CD4-positive, alpha-beta T cell (primary cell): Measurements from ENCODE around the gene APOC1. TPM values are rescaled to one million over a fixed set of nuclear protein-coding genes. Genes with fewer than 3 reads are reported as not detected.

Experiments used
- ATAC-seq: fragments of 200-7000 bp; cut with Tn5 transposase; one replicate; pipeline ENCODE4 v1.10.0; 2022; ENCODE audit warnings: mild to moderate bottlenecking; ENCODE audit not compliant: poor library complexity
- CTCF ChIA-PET: fragments of 350-600 bp; sonication (Branson Sonifier 250); formaldehyde crosslinking; loops from one replicate; lab custom pipeline; 2021; ENCODE audit warnings: antibody characterized with exemption, inconsistent platforms; lab: Charles Lee
- POLR2A ChIA-PET: fragments of 350-600 bp; sonication (Branson Sonifier 250); formaldehyde crosslinking; loops from one replicate; lab custom pipeline; 2021; ENCODE audit warnings: antibody characterized with exemption, inconsistent platforms; lab: Charles Lee
- DNase-seq, 14 experiments: peaks; one replicate each; pipeline ENCODE4 v3.0.0-alpha.2; 2013 to 2020; ENCODE audit warnings: mixed read lengths in 2 of 14
- H3K27ac ChIP-seq, 2 donors: one replicate each; pipeline versions ENCODE4 v1.5.1 to v1.7.0; 2013; ENCODE audit warnings: low read length in 2 of 2, low read depth in 1 of 2, mild to moderate bottlenecking in 1 of 2
- H3K27me3 ChIP-seq, 2 experiments: 1 replicate in 1 of 2; 2 replicates in 1 of 2; pipeline versions ENCODE4 v1.6.1 to v1.7.0; 2013; ENCODE audit warnings: low read length in 2 of 2, control low read depth in 1 of 2, mild to moderate bottlenecking in 1 of 2, moderate library complexity in 1 of 2; ENCODE audit not compliant: insufficient read depth in 2 of 2, control insufficient read depth in 1 of 2
- H3K36me3 ChIP-seq: one replicate; pipeline ENCODE4 v1.6.1; 2013; ENCODE audit warnings: low read length, control low read depth; ENCODE audit not compliant: insufficient read depth
- H3K4me1 ChIP-seq: one replicate; pipeline ENCODE4 v1.6.1; 2013; ENCODE audit warnings: low read length, control low read depth; ENCODE audit not compliant: insufficient read depth
- H3K4me3 ChIP-seq: one replicate; pipeline ENCODE4 v1.5.1; 2013; ENCODE audit warnings: mild to moderate bottlenecking, low read length, moderate library complexity
- H3K9me3 ChIP-seq, 2 experiments: 1 replicate in 1 of 2; 2 replicates in 1 of 2; pipeline versions ENCODE4 v1.6.1 to v1.7.0; 2013; ENCODE audit warnings: low read length in 2 of 2, mild to moderate bottlenecking in 2 of 2, control low read depth in 1 of 2, moderate library complexity in 1 of 2; ENCODE audit not compliant: control insufficient read depth in 1 of 2, insufficient read depth in 1 of 2
- H3K27ac Mint-ChIP-seq: one replicate; pipeline ENCODE4 v1.8.0; 2020; ENCODE audit warnings: mixed read lengths
- H3K27me3 Mint-ChIP-seq: one replicate; pipeline ENCODE4 v1.8.0; 2021; ENCODE audit warnings: mixed read lengths
- H3K36me3 Mint-ChIP-seq: one replicate; pipeline ENCODE4 v1.8.0; 2021; ENCODE audit warnings: low read depth, mixed read lengths
- H3K4me1 Mint-ChIP-seq: one replicate; pipeline ENCODE4 v1.8.0; 2021; ENCODE audit warnings: low read depth, mixed read lengths
- H3K4me3 Mint-ChIP-seq: one replicate; pipeline ENCODE4 v1.8.0; 2020; ENCODE audit warnings: mild to moderate bottlenecking, mixed read lengths
- H3K9me3 Mint-ChIP-seq: one replicate; pipeline ENCODE4 v1.8.0; 2020; ENCODE audit warnings: mixed read lengths
- CTCF ChIP-seq: fragments of 200-600 bp; IDR thresholded peaks from one replicate; pipeline ENCODE4 v1.8.0; 2022; ENCODE audit warnings: antibody characterized with exemption, mild to moderate bottlenecking
- intact Hi-C, 2 experiments: fragments of 100-400 bp; cut with DNase I in 1 of 2; cut with micrococcal nuclease in 1 of 2; formaldehyde crosslinking; loops; one replicate each; pipeline versions ENCODE4 v1.15.1 to v1.9.0; 2023 to 2025; cut with DNase I, micrococcal nuclease
- total RNA-seq, 174 experiments: library from RNA in 2 of 174; stranded (reverse) in 2 of 174; gene quantifications; one replicate each; pipeline ENCODE4 v1.2.3 and lab custom pipeline; 2021 to 2026

Gene APOC1
- total RNA-seq, 2 experiments from 2014 or later = not detected

DNA sequence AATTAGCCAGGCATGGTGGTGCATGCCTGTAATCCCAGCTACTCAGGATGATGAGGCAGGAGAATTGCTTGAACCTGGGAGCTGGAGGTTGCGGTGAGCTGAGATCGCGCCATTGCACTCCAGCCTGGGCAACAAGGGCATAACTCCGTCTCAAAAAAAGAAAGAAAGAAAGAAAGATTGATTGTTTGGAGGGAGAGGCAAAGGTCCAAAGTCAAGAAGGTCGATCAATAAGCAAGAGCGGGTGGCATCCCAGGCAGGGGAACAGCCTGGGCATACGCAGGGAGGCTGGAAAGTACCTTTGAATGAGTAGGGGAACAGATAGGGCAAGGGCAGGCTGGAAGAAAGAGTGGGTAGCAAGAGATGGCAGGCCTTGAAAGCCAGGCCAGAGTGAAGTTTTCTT, 15.7 kb downstream of the APOC1 start:
- no peak overlapping the region for H3K4me3 Mint-ChIP-seq
- Histone ChIP-seq H3K27me3 (peaks cover 11 to 15% of the 10 kb centered on the region in 2 experiments), H3K4me3 (no peak overlapping the region), H3K36me3 (no peaks in the 10 kb centered on the region), H3K4me1 (peaks cover 8% of the 10 kb centered on the region), H3K27ac (no peak overlapping the region), H3K9me3 (no peaks in the 10 kb centered on the region)
- no peak for DNase-seq
- intact Hi-C loops = no loop called here
- no peak for ATAC-seq
- no peak for TF ChIP-seq CTCF
- H3K9me3 Mint-ChIP-seq = no peaks in the 10 kb centered on the region
- peaks cover 3% of the 10 kb centered on the region for H3K4me1 Mint-ChIP-seq
- peaks cover 20% of the 10 kb centered on the region for H3K27me3 Mint-ChIP-seq
- ChIA-PET CTCF (no interaction called here), POLR2A (no interaction called here)
- H3K36me3 Mint-ChIP-seq = no peaks in the 10 kb centered on the region
- no peak overlapping the region for H3K27ac Mint-ChIP-seq

DNA sequence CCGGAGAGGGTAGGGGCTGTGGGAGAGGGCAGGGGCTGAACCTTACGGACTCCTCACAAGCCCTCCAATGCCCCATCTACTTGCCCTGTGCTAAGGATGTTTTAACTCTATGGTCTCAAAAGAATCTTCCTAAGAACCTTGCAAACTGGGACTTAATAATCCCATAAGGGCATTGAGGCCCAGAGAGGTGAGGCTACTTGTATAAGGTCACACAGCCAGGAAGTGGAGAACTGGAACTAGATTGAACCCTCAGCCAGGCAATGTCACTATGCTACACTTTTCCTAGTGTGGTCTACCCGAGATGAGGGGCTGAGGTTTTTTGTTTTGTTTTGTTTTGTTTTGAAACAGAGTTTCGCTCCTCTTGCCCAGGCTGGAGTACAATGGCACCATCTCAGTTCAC, 17.1 kb downstream of the APOC1 start:
- H3K27ac ChIP-seq = no peak overlapping the region
- no peaks in the 10 kb centered on the region for H3K9me3 Mint-ChIP-seq
- ATAC-seq (no peak), DNase-seq (no peak)
- H3K4me3 Mint-ChIP-seq = no peak overlapping the region
- peaks cover 7% of the 10 kb centered on the region for H3K27me3 Mint-ChIP-seq
- intact Hi-C loops = no loop called here
- H3K4me1 Mint-ChIP-seq = peaks cover 3% of the 10 kb centered on the region
- no peak overlapping the region for H3K27ac Mint-ChIP-seq
- ChIA-PET CTCF (no interaction called here), POLR2A (no interaction called here)
- no peaks in the 10 kb centered on the region for H3K36me3 ChIP-seq
- H3K27me3 ChIP-seq = peaks cover 8 to 10% of the 10 kb centered on the region in 2 experiments
- no peak for TF ChIP-seq CTCF
- no peak overlapping the region for H3K4me3 ChIP-seq
- H3K9me3 ChIP-seq = no peaks in the 10 kb centered on the region
- H3K4me1 ChIP-seq = peaks cover 8% of the 10 kb centered on the region
- no peaks in the 10 kb centered on the region for H3K36me3 Mint-ChIP-seq

GRCh38 chr19:44939668-44940067, 25.3 kb downstream of the APOC1 start:
- POLR2A ChIA-PET = no interaction called here
- Mint-ChIP-seq H3K4me3 (no peak overlapping the region), H3K9me3 (no peaks in the 10 kb centered on the region), H3K4me1 (no peaks in the 10 kb centered on the region), H3K36me3 (no peaks in the 10 kb centered on the region), H3K27me3 (no peaks in the 10 kb centered on the region), H3K27ac (no peak overlapping the region)
- TF ChIP-seq CTCF = no peak
- no peak overlapping the region for H3K27ac ChIP-seq
- DNase-seq (no peak), ATAC-seq (no peak)
- no peaks in the 10 kb centered on the region for H3K4me1 ChIP-seq
- H3K9me3 ChIP-seq = no peaks in the 10 kb centered on the region
- H3K36me3 ChIP-seq = no peaks in the 10 kb centered on the region
- intact Hi-C loops = no loop called here
- CTCF ChIA-PET = interaction anchor here (0.6 kb wide), 1 partner anchor 12 kb away, joined by 5 read pairs; no protein-coding TSS in a partner anchor
- no peak overlapping the region for H3K4me3 ChIP-seq
- H3K27me3 ChIP-seq = no peaks in the 10 kb centered on the region
